HG03442 (cell line): ENCODE measurements around the gene CAMTA1.

Source experiments
- ATAC-seq: cut with Tn5 transposase; IDR thresholded peaks from one replicate; pipeline ENCODE4 v1.9.1; 2021; ENCODE audit warnings: mild to moderate bottlenecking, moderate library complexity; ENCODE audit not compliant: unreplicated experiment

The CAMTA1 gene

GRCh38 chr1:7263021-7263960 lies 478.0 kb downstream of the CAMTA1 start:
- ATAC-seq: no peak

GRCh38 chr1:7264101-7264500 lies 478.8 kb downstream of the CAMTA1 start:
- ATAC-seq: no peak

- no peak for ATAC-seq
Observed at GRCh38 chr1:7265771-7266371, 480.6 kb downstream of the CAMTA1 start.

GRCh38 chr1:7266561-7266960 lies 481.3 kb downstream of the CAMTA1 start:
- no peak for ATAC-seq

- no peak for ATAC-seq
Observed at GRCh38 chr1:7267493-7267892, 482.2 kb downstream of the CAMTA1 start.

- ATAC-seq: no peak
Observed at GRCh38 chr1:7268983-7269382, 483.7 kb downstream of the CAMTA1 start.

- no peak for ATAC-seq
Observed at GRCh38 chr1:7269525-7269924, 484.3 kb downstream of the CAMTA1 start.

GRCh38 chr1:7274256-7274655 lies 489.0 kb downstream of the CAMTA1 start:
- ATAC-seq: no peak

GRCh38 chr1:7278045-7278444 lies 492.8 kb downstream of the CAMTA1 start:
- no peak for ATAC-seq

- ATAC-seq: no peak
Observed at GRCh38 chr1:7278827-7279765, 493.8 kb downstream of the CAMTA1 start.

- ATAC-seq: no peak
Observed at GRCh38 chr1:7279769-7280168, 494.5 kb downstream of the CAMTA1 start.

GRCh38 chr1:7280347-7280960 lies 495.2 kb downstream of the CAMTA1 start:
- no peak for ATAC-seq

GRCh38 chr1:7281821-7282220 lies 496.6 kb downstream of the CAMTA1 start:
- no peak for ATAC-seq

GRCh38 chr1:7284839-7285435 lies 499.7 kb downstream of the CAMTA1 start:
- no peak for ATAC-seq

GRCh38 chr1:7285856-7286454 lies 500.7 kb downstream of the CAMTA1 start:
- no peak for ATAC-seq

GRCh38 chr1:7287013-7287412 lies 501.8 kb downstream of the CAMTA1 start:
- no peak for ATAC-seq

GRCh38 chr1:7288992-7289391 lies 503.7 kb downstream of the CAMTA1 start:
- ATAC-seq: no peak

GRCh38 chr1:7289694-7290093 lies 504.4 kb downstream of the CAMTA1 start:
- ATAC-seq: no peak

- no peak for ATAC-seq
Observed at GRCh38 chr1:7290971-7291970, 506.0 kb downstream of the CAMTA1 start.
